ENCODE results near the gene STH. TPM values are rescaled to one million over a fixed set of nuclear protein-coding genes. Genes with fewer than 3 reads are reported as not detected.

STH gene
- total and polyA plus RNA-seq, 7 donors: not detected

DNA sequence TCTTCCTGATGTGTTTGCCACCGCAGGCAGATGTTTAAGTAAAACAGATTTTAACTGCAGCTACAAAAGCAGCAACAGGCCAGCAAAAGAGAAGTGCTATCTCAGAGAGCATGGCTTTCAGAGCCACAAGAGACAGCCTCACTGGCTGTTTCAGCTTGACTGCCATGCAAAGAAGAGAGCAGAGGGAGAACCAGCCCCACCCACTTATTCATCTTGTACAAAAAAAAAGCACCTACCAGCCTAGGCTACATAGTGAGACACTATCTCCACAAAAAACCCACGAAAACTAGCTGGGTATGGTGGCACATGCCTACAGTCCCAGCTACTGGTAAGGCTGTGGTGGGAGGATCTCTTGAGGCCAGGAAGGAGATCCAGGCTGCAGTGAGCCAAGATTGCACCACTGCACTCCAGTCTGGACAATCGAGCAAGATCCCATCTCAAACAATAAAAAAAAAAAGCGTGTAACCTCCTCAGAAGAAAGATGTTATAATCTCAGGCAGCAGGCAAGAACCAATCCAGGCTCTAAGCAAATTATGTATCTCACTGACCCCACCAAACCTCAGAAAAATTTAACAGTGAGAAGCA is 30.0 kb downstream of the STH start:
- Histone ChIP-seq H3K27me3 (no peaks in the 10 kb centered on the region), H3K4me3 (no peak overlapping the region), H3K27ac (no peak overlapping the region), H3K4me1 (peaks cover 0 to 5% (median 0%) of the 10 kb centered on the region in 4 donors), H3K36me3 (peaks cover 26 to 67% (median 42%) of the 10 kb centered on the region in 4 donors), H3K9me3 (no peaks in the 10 kb centered on the region)
- intact Hi-C loops (cut with DNase I): no loop called here
- 78 to 80% methylated on average over 4 of the region's 4 CpGs for WGBS, 2 donors
- TF ChIP-seq POLR2AphosphoS5 (IDR thresholded peaks at IDR 0.05) (no peak), POLR2A (IDR thresholded peaks at IDR 0.05) (no peak), CTCF (IDR thresholded peaks at IDR 0.05) (no peak), EP300 (IDR thresholded peaks at IDR 0.05) (no peak)
- DNase-seq: no peak

DNA sequence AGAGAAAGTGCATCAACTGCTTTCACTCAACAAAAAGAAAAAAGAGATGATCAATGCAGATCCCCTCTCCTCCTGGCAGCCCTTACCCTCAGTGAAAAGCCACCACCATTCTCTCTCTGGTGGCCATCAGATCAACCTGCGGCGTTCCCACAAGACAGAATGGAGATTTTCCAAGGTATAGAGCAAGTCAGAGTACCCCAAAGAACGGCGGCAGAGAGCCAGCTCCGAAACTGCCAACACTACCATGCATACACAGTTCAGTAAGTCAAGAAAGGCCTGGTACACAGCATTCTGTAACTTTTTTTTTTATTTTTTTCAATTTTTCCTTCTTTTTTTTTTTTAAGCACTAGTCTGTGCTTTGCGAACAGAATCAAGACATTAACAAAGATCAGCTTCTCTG is 30.6 kb downstream of the STH start:
- peaks cover 29 to 72% (median 43%) of the 10 kb centered on the region in 4 donors for H3K36me3 ChIP-seq
- TF ChIP-seq CTCF (IDR thresholded peaks at IDR 0.05) (no peak), EP300 (IDR thresholded peaks at IDR 0.05) (no peak), POLR2A (IDR thresholded peaks at IDR 0.05) (no peak)

GRCh38 chr17:46030752-46031151 is 31.7 kb downstream of the STH start:
- peaks cover 0 to 10% (median 4%) of the 10 kb centered on the region in 4 donors for H3K4me1 ChIP-seq
- no peak overlapping the region for H3K4me3 ChIP-seq
- no peak for TF ChIP-seq EP300 (IDR thresholded peaks at IDR 0.05)
- TF ChIP-seq POLR2A (IDR thresholded peaks at IDR 0.05): no peak
- no peak for TF ChIP-seq CTCF (IDR thresholded peaks at IDR 0.05)
- no peak for TF ChIP-seq POLR2AphosphoS5 (IDR thresholded peaks at IDR 0.05)
- no peaks in the 10 kb centered on the region for H3K9me3 ChIP-seq
- no peak overlapping the region for H3K27ac ChIP-seq
- intact Hi-C loops (cut with DNase I): no loop called here
- peaks cover 29 to 83% (median 47%) of the 10 kb centered on the region in 4 donors for H3K36me3 ChIP-seq
- 84 to 97% methylated on average over 3 of the region's 3 CpGs for WGBS, 2 donors
- no peaks in the 10 kb centered on the region for H3K27me3 ChIP-seq
- no peak for DNase-seq

More for the DNA sequence above, 30.6 kb downstream of the STH start:
- intact Hi-C loops (cut with DNase I): no loop called here
- Histone ChIP-seq H3K4me1 (peaks cover 0 to 5% (median 0%) of the 10 kb centered on the region in 4 donors), H3K4me3 (no peak overlapping the region), H3K9me3 (no peaks in the 10 kb centered on the region), H3K27ac (no peak overlapping the region), H3K27me3 (no peaks in the 10 kb centered on the region)
- DNase-seq: no peak
- 95% methylated on average over 6 of the region's 6 CpGs for whole genome bisulfite sequencing, 2 donors

- Histone ChIP-seq H3K4me1 (peaks cover 0 to 10% (median 4%) of the 10 kb centered on the region in 4 donors), H3K4me3 (no peak overlapping the region), H3K27me3 (no peaks in the 10 kb centered on the region), H3K9me3 (no peaks in the 10 kb centered on the region), H3K27ac (no peak overlapping the region), H3K36me3 (peaks cover 32 to 83% (median 51%) of the 10 kb centered on the region in 4 donors)
- WGBS, 2 donors: 96 to 97% methylated on average over 16 of the region's 16 CpGs
- TF ChIP-seq POLR2AphosphoS5 (IDR thresholded peaks at IDR 0.05): no peak
- no peak for TF ChIP-seq POLR2A (IDR thresholded peaks at IDR 0.05)
- TF ChIP-seq EP300 (IDR thresholded peaks at IDR 0.05): no peak
- no peak for TF ChIP-seq CTCF (IDR thresholded peaks at IDR 0.05)
- DNase-seq: no peak
- intact Hi-C loops (cut with DNase I): no loop called here
Measured at GRCh38 chr17:46031440-46031839, 32.4 kb downstream of the STH start.

DNA sequence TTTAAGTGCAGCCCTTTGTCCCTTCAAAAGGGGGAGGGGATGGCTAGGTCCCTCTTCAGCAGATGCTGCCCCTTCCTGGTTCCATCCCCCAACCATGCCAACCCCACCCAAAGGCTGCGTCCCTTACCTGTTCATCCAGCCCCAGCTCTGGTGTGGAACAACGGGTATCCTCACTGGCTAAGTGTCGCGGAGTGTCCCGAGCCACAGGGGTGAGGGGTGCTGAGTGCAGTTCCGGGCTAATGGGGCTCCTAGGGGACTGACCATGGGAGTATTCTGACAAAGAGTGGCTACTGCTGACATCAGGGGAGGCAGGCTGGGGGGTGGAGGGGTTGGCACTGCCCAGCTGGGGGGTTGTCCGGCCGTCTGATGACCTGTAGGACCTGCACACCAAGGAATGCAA is 32.9 kb downstream of the STH start:
- H3K36me3 ChIP-seq: peaks cover 32 to 83% (median 54%) of the 10 kb centered on the region in 4 donors
- H3K27ac ChIP-seq: no peak overlapping the region
- no peak overlapping the region for H3K4me3 ChIP-seq
- H3K9me3 ChIP-seq: no peaks in the 10 kb centered on the region
- no peaks in the 10 kb centered on the region for H3K27me3 ChIP-seq
- DNase-seq: no peak
- WGBS, 2 donors: 87 to 88% methylated on average over 8 of the region's 8 CpGs
- TF ChIP-seq POLR2AphosphoS5 (IDR thresholded peaks at IDR 0.05): peak in 1 of 4 donors; percentile 9
- no peak for TF ChIP-seq CTCF (IDR thresholded peaks at IDR 0.05)
- no peak for TF ChIP-seq EP300 (IDR thresholded peaks at IDR 0.05)
- H3K4me1 ChIP-seq: peaks cover 0 to 10% (median 4%) of the 10 kb centered on the region in 4 donors
- intact Hi-C loops (cut with DNase I): no loop called here

Measured in sigmoid colon (tissue), 7 donors.